ENCODE results near the gene CEP68. TPM values are rescaled to one million over a fixed set of nuclear protein-coding genes. Genes with fewer than 3 reads are reported as not detected.

Gene CEP68
- total RNA-seq, 1 experiment from 2014 or later: 11.2 TPM

- ATAC-seq (no peak), DNase-seq (ENCODE audit: low read depth, low spot score) (peak; percentile 12)
- no peaks in the 10 kb centered on the region for H3K27me3 ChIP-seq (ENCODE audit: insufficient read depth, low read length)
- H3K9ac ChIP-seq (ENCODE audit: low read length): no peak overlapping the region
- POLR2A ChIA-PET: no interaction called here
- no peaks in the 10 kb centered on the region for H3K9me3 ChIP-seq (ENCODE audit: control insufficient read depth in 1 of 2, insufficient read depth in 1 of 2, low read depth in 1 of 2, low read length in 2 of 2)
- no peak overlapping the region for H3K4me3 ChIP-seq (replicated peaks in 1 of 2; ENCODE audit: low read depth in 1 of 2, low read length in 2 of 2)
- RAD21 ChIA-PET (ENCODE audit: low non-redundant PET in 1 of 2, low total read pairs in 2 of 2, uncharacterized antibody in 2 of 2, unreplicated experiment in 2 of 2): no interaction called here
- no peak overlapping the region for H3K27ac ChIP-seq (ENCODE audit: low read depth, low read length)
- H3K4me2 ChIP-seq (ENCODE audit: low read length): peak overlapping the region; percentile 4; the same call in 1 of the 2 replicates
- no peaks in the 10 kb centered on the region for H3K79me2 ChIP-seq (ENCODE audit: insufficient read depth, low read length)
- CTCF ChIA-PET: no interaction called here
- H3K36me3 ChIP-seq (ENCODE audit: control insufficient read depth in 1 of 2, insufficient read depth in 2 of 2, low read length in 2 of 2): no peaks in the 10 kb centered on the region
- no TSS peak for BruUV-seq (replicated peaks)
- no peaks in the 10 kb centered on the region for H3K9me2 ChIP-seq (ENCODE audit: insufficient read depth)
- no peak overlapping the region for H2AFZ ChIP-seq (ENCODE audit: low read depth, low read length, poor library complexity, severe bottlenecking)
- H4K20me1 ChIP-seq (ENCODE audit: insufficient read depth): no peaks in the 10 kb centered on the region
- peaks cover 0 to 7% of the 10 kb centered on the region in 2 experiments; a peak in 1 of 4 replicates for H3K4me1 ChIP-seq (ENCODE audit: control insufficient read depth in 1 of 2, insufficient read depth in 2 of 2, low read length in 2 of 2)
- TF ChIP-seq CEBPB (IDR thresholded peaks at IDR 0.05; ENCODE audit: low read depth) (no peak; the same call in 1 of the 2 replicates), FOSL1 (IDR thresholded peaks at IDR 0.05; ENCODE audit: low read depth) (peak; percentile 60), JUND (IDR thresholded peaks at IDR 0.05) (peak; percentile 42; the same call in 1 of the 2 replicates), POLR2AphosphoS5 (IDR thresholded peaks at IDR 0.05; ENCODE audit: low read depth, low read length) (0 out of 2 replicates have a peak, but pooled peaks have one; percentile 15)
- intact Hi-C loops (cut with micrococcal nuclease): no loop called here
Measured at GRCh38 chr2:65024149-65024829, 31.9 kb upstream of the CEP68 start.

GRCh38 chr2:65025453-65026123, 30.6 kb upstream of the CEP68 start:
- H3K4me3 ChIP-seq (replicated peaks in 1 of 2; ENCODE audit: low read depth in 1 of 2, low read length in 2 of 2): no peak overlapping the region
- no peak for DNase-seq (ENCODE audit: low read depth, low spot score)
- no peak overlapping the region for H3K27ac ChIP-seq (ENCODE audit: low read depth, low read length)
- H3K27me3 ChIP-seq (ENCODE audit: insufficient read depth, low read length): no peaks in the 10 kb centered on the region
- ChIA-PET RAD21 (ENCODE audit: low non-redundant PET in 1 of 2, low total read pairs in 2 of 2, uncharacterized antibody in 2 of 2, unreplicated experiment in 2 of 2) (no interaction called here), POLR2A (no interaction called here), CTCF (no interaction called here)
- no peak overlapping the region for H3K9ac ChIP-seq (ENCODE audit: low read length)
- H3K4me1 ChIP-seq (ENCODE audit: control insufficient read depth in 1 of 2, insufficient read depth in 2 of 2, low read length in 2 of 2): peaks cover 0 to 7% of the 10 kb centered on the region in 2 experiments; a peak in 1 of 4 replicates
- TF ChIP-seq MAX (IDR thresholded peaks at IDR 0.05) (no peak), EZH2 (IDR thresholded peaks at IDR 0.05) (no peak), CBX3 (IDR thresholded peaks at IDR 0.05; ENCODE audit: low read depth) (no peak), POLR2AphosphoS5 (IDR thresholded peaks at IDR 0.05; ENCODE audit: low read depth, low read length) (no peak), SRF (IDR thresholded peaks at IDR 0.05; ENCODE audit: low read depth) (no peak), CEBPB (IDR thresholded peaks at IDR 0.05; ENCODE audit: low read depth) (no peak), ELF1 (IDR thresholded peaks at IDR 0.05; ENCODE audit: borderline replicate concordance, low read depth) (no peak), ZFX (IDR thresholded peaks at IDR 0.05) (no peak), POLR2A (IDR thresholded peaks at IDR 0.05; ENCODE audit: borderline replicate concordance, extremely low read depth, insufficient read depth, insufficient read length) (no peak), ZNF274 (IDR thresholded peaks at IDR 0.05; ENCODE audit: low read depth, low read length) (no peak), JUND (IDR thresholded peaks at IDR 0.05) (no peak), EZH2phosphoT487 (IDR thresholded peaks at IDR 0.05; ENCODE audit: borderline replicate concordance) (no peak)
- TF ChIP-seq, protein P1, sequence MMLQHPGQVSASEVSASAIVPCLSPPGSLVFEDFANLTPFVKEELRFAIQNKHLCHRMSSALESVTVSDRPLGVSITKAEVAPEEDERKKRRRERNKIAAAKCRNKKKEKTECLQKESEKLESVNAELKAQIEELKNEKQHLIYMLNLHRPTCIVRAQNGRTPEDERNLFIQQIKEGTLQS (IDR thresholded peaks at IDR 0.05): no peak
- H3K79me2 ChIP-seq (ENCODE audit: insufficient read depth, low read length): no peaks in the 10 kb centered on the region
- H4K20me1 ChIP-seq (ENCODE audit: insufficient read depth): no peaks in the 10 kb centered on the region
- no peak overlapping the region for H3K4me2 ChIP-seq (ENCODE audit: low read length)
- H3K36me3 ChIP-seq (ENCODE audit: control insufficient read depth in 1 of 2, insufficient read depth in 2 of 2, low read length in 2 of 2): no peaks in the 10 kb centered on the region
- ATAC-seq: no peak
- no peak overlapping the region for H2AFZ ChIP-seq (ENCODE audit: low read depth, low read length, poor library complexity, severe bottlenecking)
- intact Hi-C loops (cut with micrococcal nuclease): no loop called here
- no peaks in the 10 kb centered on the region for H3K9me2 ChIP-seq (ENCODE audit: insufficient read depth)
- no TSS peak for BruUV-seq (replicated peaks)
- no peaks in the 10 kb centered on the region for H3K9me3 ChIP-seq (ENCODE audit: control insufficient read depth in 1 of 2, insufficient read depth in 1 of 2, low read depth in 1 of 2, low read length in 2 of 2)
